Measurements from ENCODE around the gene MAP2.

The MAP2 gene

DNA sequence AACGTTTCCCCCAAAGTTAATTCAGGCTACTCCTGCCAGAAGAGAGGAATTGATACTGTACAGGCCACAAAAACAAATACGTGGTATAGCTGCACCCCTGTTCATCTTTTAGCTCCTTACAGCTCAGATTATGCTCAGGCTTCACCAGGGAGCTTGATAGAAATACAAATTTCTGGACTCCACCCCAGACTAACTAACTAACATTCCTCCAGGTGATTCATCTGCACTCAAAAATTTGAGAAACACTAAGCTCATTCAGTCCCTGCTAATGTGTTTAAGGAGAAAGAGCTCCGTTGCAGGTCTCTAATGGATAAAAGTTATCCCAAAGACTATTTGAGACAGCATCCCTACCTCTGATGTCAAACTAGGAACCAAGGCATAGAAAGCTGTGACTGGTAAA, 311.0 kb downstream of the MAP2 start:
- Mint-ChIP-seq H3K4me1 (no peaks in the 10 kb centered on the region), H3K9me3 (no peaks in the 10 kb centered on the region), H3K36me3 (ENCODE audit: low read depth) (no peaks in the 10 kb centered on the region), H3K27me3 (ENCODE audit: low read depth) (no peaks in the 10 kb centered on the region), H3K27ac (no peak overlapping the region), H3K4me3 (no peak overlapping the region)
- TF ChIP-seq, protein P1, sequence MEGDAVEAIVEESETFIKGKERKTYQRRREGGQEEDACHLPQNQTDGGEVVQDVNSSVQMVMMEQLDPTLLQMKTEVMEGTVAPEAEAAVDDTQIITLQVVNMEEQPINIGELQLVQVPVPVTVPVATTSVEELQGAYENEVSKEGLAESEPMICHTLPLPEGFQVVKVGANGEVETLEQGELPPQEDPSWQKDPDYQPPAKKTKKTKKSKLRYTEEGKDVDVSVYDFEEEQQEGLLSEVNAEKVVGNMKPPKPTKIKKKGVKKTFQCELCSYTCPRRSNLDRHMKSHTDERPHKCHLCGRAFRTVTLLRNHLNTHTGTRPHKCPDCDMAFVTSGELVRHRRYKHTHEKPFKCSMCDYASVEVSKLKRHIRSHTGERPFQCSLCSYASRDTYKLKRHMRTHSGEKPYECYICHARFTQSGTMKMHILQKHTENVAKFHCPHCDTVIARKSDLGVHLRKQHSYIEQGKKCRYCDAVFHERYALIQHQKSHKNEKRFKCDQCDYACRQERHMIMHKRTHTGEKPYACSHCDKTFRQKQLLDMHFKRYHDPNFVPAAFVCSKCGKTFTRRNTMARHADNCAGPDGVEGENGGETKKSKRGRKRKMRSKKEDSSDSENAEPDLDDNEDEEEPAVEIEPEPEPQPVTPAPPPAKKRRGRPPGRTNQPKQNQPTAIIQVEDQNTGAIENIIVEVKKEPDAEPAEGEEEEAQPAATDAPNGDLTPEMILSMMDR (IDR thresholded peaks at IDR 0.05; ENCODE audit: unreplicated experiment in 3 of 3), result no peak

DNA sequence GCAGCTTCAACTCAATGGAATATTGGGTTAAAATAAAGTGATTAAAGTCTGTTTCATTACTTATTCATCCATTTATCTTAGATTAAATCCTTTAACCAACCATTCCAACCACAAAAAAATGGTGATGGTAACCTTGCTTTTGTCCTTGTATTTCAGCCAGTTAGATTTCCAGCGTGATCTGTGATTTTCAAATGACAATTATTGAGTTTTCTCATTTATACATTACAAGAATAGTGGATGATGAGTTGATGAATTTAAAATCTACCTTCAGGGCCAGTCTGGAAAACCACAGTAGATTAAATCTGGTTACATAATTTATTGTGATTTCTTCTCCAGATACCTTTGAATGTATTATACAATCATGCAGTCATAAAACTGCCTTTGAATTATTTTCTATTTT, 318.1 kb downstream of the MAP2 start:
- no peaks in the 10 kb centered on the region for H3K4me1 Mint-ChIP-seq
- H3K36me3 Mint-ChIP-seq (ENCODE audit: low read depth), result no peaks in the 10 kb centered on the region
- H3K9me3 Mint-ChIP-seq, result no peaks in the 10 kb centered on the region
- TF ChIP-seq, protein P1 (IDR thresholded peaks at IDR 0.05; ENCODE audit: unreplicated experiment in 3 of 3), result no peak
- no peaks in the 10 kb centered on the region for H3K27me3 Mint-ChIP-seq (ENCODE audit: low read depth)
- H3K27ac Mint-ChIP-seq, result no peak overlapping the region
- H3K4me3 Mint-ChIP-seq, result no peak overlapping the region

DNA sequence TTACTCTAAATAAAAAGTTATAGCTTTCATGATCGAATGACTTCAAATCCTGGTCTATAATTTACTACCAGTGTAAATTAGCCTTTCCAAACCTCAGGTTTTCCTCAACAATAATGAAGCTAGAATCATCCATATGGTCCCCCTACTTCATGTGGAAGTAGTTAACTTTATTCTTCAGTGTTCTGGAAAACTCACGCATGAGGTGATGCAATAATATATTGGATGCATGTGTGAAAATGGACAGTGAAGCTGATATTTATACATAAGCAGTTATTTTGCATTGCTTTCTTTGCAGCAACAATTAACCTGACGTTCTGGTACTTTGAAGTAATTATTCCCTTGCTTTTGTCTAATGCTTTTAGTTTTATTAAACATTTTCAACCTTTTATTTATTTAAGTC, 329.2 kb downstream of the MAP2 start:
- no peaks in the 10 kb centered on the region for H3K36me3 Mint-ChIP-seq (ENCODE audit: low read depth)
- H3K9me3 Mint-ChIP-seq, result no peaks in the 10 kb centered on the region
- H3K4me1 Mint-ChIP-seq, result no peaks in the 10 kb centered on the region
- TF ChIP-seq, protein P1 (IDR thresholded peaks at IDR 0.05; ENCODE audit: unreplicated experiment in 3 of 3), result no peak
- H3K27me3 Mint-ChIP-seq (ENCODE audit: low read depth), result peaks cover 9% of the 10 kb centered on the region
- H3K27ac Mint-ChIP-seq, result no peak overlapping the region
- H3K4me3 Mint-ChIP-seq, result no peak overlapping the region

DNA sequence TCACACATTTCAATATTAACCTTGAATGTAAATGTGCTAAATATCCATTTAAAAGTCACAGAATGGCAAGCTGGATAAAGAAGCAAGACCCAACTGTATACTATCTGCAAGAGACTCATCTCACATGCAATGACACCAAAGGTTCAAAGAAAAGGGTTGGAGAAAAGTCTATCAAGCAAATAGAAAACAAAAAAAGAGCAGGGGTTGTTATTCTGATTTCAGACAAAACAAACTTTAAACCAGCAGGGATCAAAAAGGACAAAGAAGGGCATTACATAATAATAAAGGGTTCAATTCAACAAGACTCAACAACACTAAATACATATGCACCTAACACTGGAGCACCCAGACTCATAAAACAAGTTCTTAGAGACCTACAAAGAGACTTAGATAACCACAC, 333.3 kb downstream of the MAP2 start:
- no peak overlapping the region for H3K27ac Mint-ChIP-seq
- H3K4me3 Mint-ChIP-seq, result no peak overlapping the region
- no peaks in the 10 kb centered on the region for H3K36me3 Mint-ChIP-seq (ENCODE audit: low read depth)
- no peaks in the 10 kb centered on the region for H3K9me3 Mint-ChIP-seq
- peaks cover 14% of the 10 kb centered on the region for H3K27me3 Mint-ChIP-seq (ENCODE audit: low read depth)
- H3K4me1 Mint-ChIP-seq, result no peaks in the 10 kb centered on the region
- TF ChIP-seq, protein P1 (IDR thresholded peaks at IDR 0.05; ENCODE audit: unreplicated experiment in 3 of 3), result no peak

DNA sequence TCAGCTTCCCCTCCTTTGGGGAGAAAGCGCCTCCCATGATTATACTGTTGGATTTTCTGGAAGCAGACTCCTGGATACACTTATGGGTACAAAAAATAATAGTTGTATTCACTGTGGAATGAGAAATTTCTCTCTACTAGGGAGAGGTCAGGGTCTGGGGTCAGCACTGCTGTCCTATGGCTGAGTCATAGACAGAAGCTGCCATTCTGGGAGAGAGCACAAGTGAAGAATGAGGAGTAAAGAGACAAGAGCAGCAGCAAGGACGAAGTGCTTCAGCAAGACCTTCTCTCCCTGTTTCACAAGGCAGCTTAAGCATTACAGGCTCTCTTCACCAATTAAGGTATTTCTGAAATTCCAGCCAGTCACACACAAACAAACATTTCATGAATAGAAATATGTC, 337.7 kb downstream of the MAP2 start:
- Mint-ChIP-seq H3K27me3 (ENCODE audit: low read depth) (peaks cover 12% of the 10 kb centered on the region), H3K4me1 (no peaks in the 10 kb centered on the region), H3K4me3 (no peak overlapping the region), H3K36me3 (ENCODE audit: low read depth) (no peaks in the 10 kb centered on the region), H3K27ac (no peak overlapping the region), H3K9me3 (no peaks in the 10 kb centered on the region)
- TF ChIP-seq, protein P1 (IDR thresholded peaks at IDR 0.05; ENCODE audit: unreplicated experiment in 3 of 3), result no peak

DNA sequence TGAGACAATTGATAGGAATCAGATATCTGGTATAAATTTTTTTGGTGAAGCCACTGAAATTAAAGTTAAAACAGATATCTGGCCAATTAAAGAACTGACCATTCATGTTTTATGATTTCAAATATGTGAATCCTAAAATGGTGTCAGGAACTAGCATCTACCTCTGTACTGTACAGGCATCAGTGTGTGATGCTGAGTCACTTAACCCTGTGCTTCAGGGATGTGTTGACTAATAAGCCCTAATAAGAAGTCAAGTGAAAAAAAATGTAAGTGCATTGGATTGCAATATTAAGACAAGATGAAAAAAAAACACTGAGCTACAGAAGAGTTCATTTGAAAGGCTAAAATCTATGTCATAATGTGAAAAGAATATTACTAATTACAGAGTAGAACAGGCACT, 338.7 kb downstream of the MAP2 start:
- Mint-ChIP-seq H3K9me3 (no peaks in the 10 kb centered on the region), H3K4me3 (no peak overlapping the region), H3K4me1 (no peaks in the 10 kb centered on the region), H3K36me3 (ENCODE audit: low read depth) (no peaks in the 10 kb centered on the region), H3K27me3 (ENCODE audit: low read depth) (peaks cover 7% of the 10 kb centered on the region), H3K27ac (no peak overlapping the region)
- TF ChIP-seq, protein P1 (IDR thresholded peaks at IDR 0.05; ENCODE audit: unreplicated experiment in 3 of 3), result no peak
